Hepatocyte (in vitro differentiated cells): ENCODE measurements around the gene ALCAM.

Experiments
- CTCF ChIP-seq: fragments of 200-600 bp; sonication (generic); IDR thresholded peaks from 2 replicates; pipeline ENCODE4 v1.5.1; 2016; ENCODE audit warnings: antibody characterized with exemption, mild to moderate bottlenecking; ENCODE audit not compliant: poor library complexity
- EZH2 ChIP-seq: fragments of 200-600 bp; sonication (generic); IDR thresholded peaks from 2 replicates; pipeline ENCODE4 v1.6.1; 2016; ENCODE audit warnings: antibody characterized with exemption, mild to moderate bottlenecking, borderline replicate concordance
- EZH2phosphoT487 ChIP-seq: fragments of 200-600 bp; sonication (generic); IDR thresholded peaks from one replicate; pipeline ENCODE4 v1.6.1; 2018; ENCODE audit warnings: antibody characterized with exemption, mild to moderate bottlenecking, low read depth, moderate library complexity; ENCODE audit not compliant: unreplicated experiment, severe bottlenecking

- TF ChIP-seq CTCF (no peak), EZH2phosphoT487 (no peak), EZH2 (no peak)
These were observed 10.3 kb upstream of the ALCAM start for GRCh38 chr3:105356396-105356795.
